ENCODE results near the gene KCNMA1.

DNA sequence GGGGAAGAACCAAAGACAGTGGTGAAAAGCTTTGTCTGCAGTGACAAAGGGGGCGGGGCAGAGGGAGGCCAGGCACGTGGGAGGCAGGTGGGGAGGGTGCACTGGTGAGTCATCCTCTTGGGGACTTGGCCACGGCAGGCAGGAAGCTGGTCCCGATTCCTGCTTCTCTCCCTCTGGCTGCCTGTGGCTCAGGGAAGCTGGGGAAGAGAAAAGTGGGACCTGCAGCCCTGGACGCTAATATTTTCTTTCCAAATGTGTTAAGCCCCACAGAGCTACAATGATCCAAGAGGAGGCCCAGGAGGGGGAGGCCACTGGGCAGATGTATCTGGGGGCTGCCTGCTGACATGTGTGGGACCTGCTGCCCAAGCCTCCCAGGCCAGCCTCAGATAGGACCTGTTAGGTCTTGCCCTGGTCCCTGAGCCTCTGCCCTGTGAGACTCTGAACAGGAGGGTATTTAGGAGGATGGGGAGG, 231.8 kb downstream of the KCNMA1 start:
- no peak for TF ChIP-seq PTBP1 (IDR thresholded peaks at IDR 0.05; ENCODE audit: low read depth, low read length)
- TF ChIP-seq FOSL1 (tag; conservative IDR thresholded peaks at IDR 0.05), result peak; percentile 99
- TF ChIP-seq ESRRA (IDR thresholded peaks at IDR 0.05; ENCODE audit: borderline replicate concordance, low read depth), result no peak
- no peak for TF ChIP-seq NR1H2 (CRISPR knock-in tag; IDR thresholded peaks at IDR 0.05)
- no peak for TF ChIP-seq ARHGAP35 (IDR thresholded peaks at IDR 0.05; ENCODE audit: partially characterized antibody)
